ENCODE results near the gene TMEM114. TPM values are rescaled to one million over a fixed set of nuclear protein-coding genes. Genes with fewer than 3 reads are reported as not detected.

The TMEM114 gene
- polyA plus RNA-seq, 2 of the 4 experiments (the other 2 are of a cell fraction): not detected

GRCh38 chr16:8552487-8553221 lies 37.7 kb downstream of the TMEM114 start:
- H3K27ac ChIP-seq: no peak overlapping the region
- no peak for TF ChIP-seq HOXB13 (CRISPR knock-in tag; IDR thresholded peaks at IDR 0.05; ENCODE audit: low read depth)
- TF ChIP-seq CHD4 (IDR thresholded peaks at IDR 0.05; ENCODE audit: borderline replicate concordance): no peak
- TF ChIP-seq POLR2AphosphoS2 (conservative IDR thresholded peaks at IDR 0.05; ENCODE audit: low read length): no peak
- TF ChIP-seq JUNB (IDR thresholded peaks at IDR 0.05): no peak
- no peak for TF ChIP-seq NR3C1 (IDR thresholded peaks at IDR 0.05)
- TF ChIP-seq TFCP2L1 (CRISPR knock-in tag; IDR thresholded peaks at IDR 0.05): no peak
- TF ChIP-seq E2F6 (IDR thresholded peaks at IDR 0.05; ENCODE audit: borderline replicate concordance, low read depth): no peak
- no peak for TF ChIP-seq ZC3H11A (IDR thresholded peaks at IDR 0.05)
- no peak for TF ChIP-seq POLR2A (IDR thresholded peaks at IDR 0.05; ENCODE audit: low read length)
- TF ChIP-seq ELK1 (IDR thresholded peaks at IDR 0.05; ENCODE audit: low read depth, low read length): no peak
- TF ChIP-seq MAX (IDR thresholded peaks at IDR 0.05): no peak
- TF ChIP-seq GATA3 (IDR thresholded peaks at IDR 0.05; ENCODE audit: borderline replicate concordance): no peak
- POLR2A ChIA-PET: no interaction called here
- CTCF ChIA-PET: interaction anchor here (0.5 to 4.4 kb wide), 6 partner anchors 14 to 1910 kb away, joined by 3 to 20 read pairs (median 4); no protein-coding TSS in a partner anchor
- ATAC-seq (peak in 1 of 2 experiments; percentile 54; a peak in 2 of 6 replicates), FAIRE-seq (no peak), DNase-seq (ENCODE audit: low read depth in 1 of 2, low spot score in 1 of 2) (no peak)
- peak overlapping the region; percentile 19; the same call in 1 of the 3 replicates for H3K4me2 ChIP-seq
- H3K4me1 ChIP-seq: no peaks in the 10 kb centered on the region
- no peaks in the 10 kb centered on the region for H3K9me3 ChIP-seq
- WGBS (ENCODE audit: missing lambda C conversion rate): 3% methylated on average over 11 of the region's 11 CpGs
- no peak overlapping the region for H3K4me3 ChIP-seq

GRCh38 chr16:8551388-8552332 lies 38.7 kb downstream of the TMEM114 start:
- Histone ChIP-seq H3K4me3 (no peak overlapping the region), H3K4me1 (no peaks in the 10 kb centered on the region), H3K4me2 (no peak overlapping the region), H3K27ac (no peak overlapping the region), H3K9me3 (no peaks in the 10 kb centered on the region)
- DNase-seq (ENCODE audit: low read depth in 1 of 2, low spot score in 1 of 2) (no peak), FAIRE-seq (no peak), ATAC-seq (no peak)
- ChIA-PET POLR2A (no interaction called here), CTCF (interaction anchor here (0.6 to 4.4 kb wide), 3 partner anchors 15 to 722 kb away, joined by 3 to 20 read pairs (median 4); no protein-coding TSS in a partner anchor)
- TF ChIP-seq NR3C1 (IDR thresholded peaks at IDR 0.05) (no peak), HEYL (CRISPR knock-in tag; IDR thresholded peaks at IDR 0.05) (no peak), ESRRA (IDR thresholded peaks at IDR 0.05; ENCODE audit: borderline replicate concordance, low read length) (no peak), EHMT2 (IDR thresholded peaks at IDR 0.05; ENCODE audit: low read depth) (no peak), E2F6 (IDR thresholded peaks at IDR 0.05; ENCODE audit: borderline replicate concordance, low read depth) (no peak), HMGXB4 (CRISPR knock-in tag; IDR thresholded peaks at IDR 0.05; ENCODE audit: borderline replicate concordance) (no peak), RARB (CRISPR knock-in tag; IDR thresholded peaks at IDR 0.05) (no peak), CBX8 (IDR thresholded peaks at IDR 0.05) (no peak), ELK1 (IDR thresholded peaks at IDR 0.05; ENCODE audit: low read depth, low read length) (no peak), HOXB5 (CRISPR knock-in tag; IDR thresholded peaks at IDR 0.05) (no peak), PBX3 (IDR thresholded peaks at IDR 0.05) (no peak)
- 0% methylated on average over 3 of the region's 3 CpGs for WGBS (ENCODE audit: missing lambda C conversion rate)

Measured in A549 (cell line).